SJCRH30 (cell line): ENCODE data around the gene TMEM250. TPM values are rescaled to one million over a fixed set of nuclear protein-coding genes. Genes with fewer than 3 reads are reported as not detected.

Experiments
- DNase-seq, 2 experiments: peaks; one replicate each; pipeline ENCODE4 v3.0.0-alpha.2; 2015 to 2020
- H3K27ac ChIP-seq: fragments of 250-450 bp; sonication (Bioruptor Pico); 2 replicates; pipeline ENCODE4 v1.5.1; 2020; ENCODE audit warnings: mild to moderate bottlenecking, moderate library complexity
- H3K27me3 ChIP-seq: fragments of 250-450 bp; sonication (Bioruptor Pico); 2 replicates; pipeline ENCODE4 v1.5.1; 2020; ENCODE audit warnings: mild to moderate bottlenecking, moderate library complexity
- H3K36me3 ChIP-seq: fragments of 250-450 bp; sonication (Bioruptor Pico); 2 replicates; pipeline ENCODE4 v1.5.1; 2020; ENCODE audit warnings: mild to moderate bottlenecking, moderate library complexity
- H3K4me1 ChIP-seq: fragments of 250-450 bp; sonication (Bioruptor Pico); 2 replicates; pipeline ENCODE4 v1.5.1; 2020; ENCODE audit warnings: mild to moderate bottlenecking, moderate library complexity
- H3K4me3 ChIP-seq: fragments of 250-450 bp; sonication (Bioruptor Pico); 2 replicates; pipeline ENCODE4 v1.5.1; 2020; ENCODE audit warnings: mild to moderate bottlenecking, moderate library complexity
- H3K9me3 ChIP-seq: fragments of 250-450 bp; sonication (Bioruptor Pico); replicated peaks from 2 replicates; pipeline ENCODE4 v1.5.1; 2020; ENCODE audit warnings: mild to moderate bottlenecking, moderate library complexity
- total RNA-seq: library from RNA; depleted of rRNA; stranded (reverse); fragments of >200 nt; shearing (Covaris generic); gene quantifications from 2 replicates; pipeline ENCODE4 v1.2.3, GENCODE V29; 2014

Gene TMEM250
- total RNA-seq, 1 experiment from 2014 or later, result 34.0 TPM

GRCh38 chr9:136142859-136143214 lies 24.2 kb upstream of the TMEM250 start:
- no peak for DNase-seq
- Histone ChIP-seq H3K4me1 (peaks cover 7% of the 10 kb centered on the region), H3K27me3 (peaks cover 21% of the 10 kb centered on the region), H3K9me3 (no peaks in the 10 kb centered on the region), H3K27ac (no peak overlapping the region), H3K4me3 (no peak overlapping the region), H3K36me3 (no peaks in the 10 kb centered on the region)

- Histone ChIP-seq H3K27ac (no peak overlapping the region), H3K27me3 (peaks cover 17% of the 10 kb centered on the region), H3K9me3 (no peaks in the 10 kb centered on the region), H3K4me3 (no peak overlapping the region), H3K36me3 (no peaks in the 10 kb centered on the region), H3K4me1 (peaks cover 11% of the 10 kb centered on the region)
- no peak for DNase-seq
Measured at GRCh38 chr9:136142414-136142796, 23.7 kb upstream of the TMEM250 start.

- peaks cover 12% of the 10 kb centered on the region for H3K27me3 ChIP-seq
- no peaks in the 10 kb centered on the region for H3K36me3 ChIP-seq
- no peak for DNase-seq
- peaks cover 16% of the 10 kb centered on the region for H3K4me1 ChIP-seq
- H3K9me3 ChIP-seq, result no peaks in the 10 kb centered on the region
- no peak overlapping the region for H3K4me3 ChIP-seq
- no peak overlapping the region for H3K27ac ChIP-seq
Measured at GRCh38 chr9:136141682-136142413, 23.2 kb upstream of the TMEM250 start.

GRCh38 chr9:136140966-136141365 lies 22.3 kb upstream of the TMEM250 start:
- H3K4me3 ChIP-seq, result no peak overlapping the region
- H3K9me3 ChIP-seq, result no peaks in the 10 kb centered on the region
- no peak for DNase-seq
- H3K27me3 ChIP-seq, result peaks cover 5% of the 10 kb centered on the region
- no peaks in the 10 kb centered on the region for H3K36me3 ChIP-seq
- H3K4me1 ChIP-seq, result peaks cover 25% of the 10 kb centered on the region
- no peak overlapping the region for H3K27ac ChIP-seq

GRCh38 chr9:136140046-136140445 lies 21.4 kb upstream of the TMEM250 start:
- H3K4me1 ChIP-seq, result peaks cover 35% of the 10 kb centered on the region
- H3K9me3 ChIP-seq, result no peaks in the 10 kb centered on the region
- DNase-seq, result no peak
- no peak overlapping the region for H3K4me3 ChIP-seq
- no peaks in the 10 kb centered on the region for H3K36me3 ChIP-seq
- H3K27me3 ChIP-seq, result no peaks in the 10 kb centered on the region
- no peak overlapping the region for H3K27ac ChIP-seq

GRCh38 chr9:136138566-136138965 lies 19.9 kb upstream of the TMEM250 start:
- Histone ChIP-seq H3K9me3 (no peaks in the 10 kb centered on the region), H3K27me3 (peaks cover 8% of the 10 kb centered on the region; the same call in 1 of the 2 replicates), H3K36me3 (no peaks in the 10 kb centered on the region), H3K4me1 (peaks cover 36% of the 10 kb centered on the region), H3K27ac (no peak overlapping the region), H3K4me3 (no peak overlapping the region)
- peak; percentile 74 to 89 for DNase-seq

- Histone ChIP-seq H3K27ac (peak overlapping the region; percentile 10; the same call in 1 of the 2 replicates), H3K4me3 (no peak overlapping the region), H3K4me1 (peaks cover 36% of the 10 kb centered on the region), H3K27me3 (peaks cover 10% of the 10 kb centered on the region; the same call in 1 of the 2 replicates), H3K9me3 (no peaks in the 10 kb centered on the region), H3K36me3 (no peaks in the 10 kb centered on the region)
- DNase-seq, result peak; percentile 89
Measured at GRCh38 chr9:136137321-136138265, 18.9 kb upstream of the TMEM250 start.

GRCh38 chr9:136136127-136136925 lies 17.7 kb upstream of the TMEM250 start:
- H3K4me1 ChIP-seq, result peaks cover 36% of the 10 kb centered on the region
- 0 out of 2 replicates have a peak overlapping the region, but pooled peaks have one; percentile 22 for H3K27ac ChIP-seq
- no peaks in the 10 kb centered on the region for H3K9me3 ChIP-seq
- H3K4me3 ChIP-seq, result no peak overlapping the region
- H3K27me3 ChIP-seq, result peaks cover 14% of the 10 kb centered on the region; the same call in 1 of the 2 replicates
- no peak for DNase-seq
- no peaks in the 10 kb centered on the region for H3K36me3 ChIP-seq

GRCh38 chr9:136135326-136136126 lies 16.9 kb upstream of the TMEM250 start:
- H3K27ac ChIP-seq, result peak overlapping the region; percentile 22; the same call in 1 of the 2 replicates
- DNase-seq, result peak; percentile 55 to 60
- H3K4me1 ChIP-seq, result peaks cover 41% of the 10 kb centered on the region
- H3K9me3 ChIP-seq, result no peaks in the 10 kb centered on the region
- H3K27me3 ChIP-seq, result peaks cover 18% of the 10 kb centered on the region
- H3K36me3 ChIP-seq, result no peaks in the 10 kb centered on the region
- H3K4me3 ChIP-seq, result no peak overlapping the region

- H3K27me3 ChIP-seq, result peaks cover 27% of the 10 kb centered on the region
- H3K27ac ChIP-seq, result no peak overlapping the region
- peaks cover 41% of the 10 kb centered on the region for H3K4me1 ChIP-seq
- DNase-seq, result no peak
- no peaks in the 10 kb centered on the region for H3K9me3 ChIP-seq
- no peak overlapping the region for H3K4me3 ChIP-seq
- H3K36me3 ChIP-seq, result no peaks in the 10 kb centered on the region
Measured at GRCh38 chr9:136133959-136134484, 15.3 kb upstream of the TMEM250 start.

- Histone ChIP-seq H3K4me3 (no peak overlapping the region), H3K27me3 (peaks cover 32% of the 10 kb centered on the region), H3K4me1 (peaks cover 37% of the 10 kb centered on the region), H3K9me3 (no peaks in the 10 kb centered on the region), H3K27ac (no peak overlapping the region), H3K36me3 (no peaks in the 10 kb centered on the region)
- DNase-seq, result no peak
Measured at GRCh38 chr9:136133191-136133958, 14.7 kb upstream of the TMEM250 start.

- no peak overlapping the region for H3K27ac ChIP-seq
- H3K27me3 ChIP-seq, result peaks cover 33% of the 10 kb centered on the region
- H3K9me3 ChIP-seq, result no peaks in the 10 kb centered on the region
- no peak overlapping the region for H3K4me3 ChIP-seq
- peaks cover 32% of the 10 kb centered on the region for H3K4me1 ChIP-seq
- no peaks in the 10 kb centered on the region for H3K36me3 ChIP-seq
- DNase-seq, result no peak
Measured at GRCh38 chr9:136132512-136133050, 13.9 kb upstream of the TMEM250 start.
